Amniotic stem cell (primary cell): ENCODE data around the gene MTFR1L.
"Not testable (repeated sequence)": the region's sequence is repeated elsewhere in the genome, so short reads cannot be mapped to it uniquely, and the experiment has no call there.

ENCODE experiments used
- DNase-seq: peaks from one replicate; lab custom pipeline; 2025; lab: John Stamatoyannopoulos, UW

The MTFR1L gene

DNA sequence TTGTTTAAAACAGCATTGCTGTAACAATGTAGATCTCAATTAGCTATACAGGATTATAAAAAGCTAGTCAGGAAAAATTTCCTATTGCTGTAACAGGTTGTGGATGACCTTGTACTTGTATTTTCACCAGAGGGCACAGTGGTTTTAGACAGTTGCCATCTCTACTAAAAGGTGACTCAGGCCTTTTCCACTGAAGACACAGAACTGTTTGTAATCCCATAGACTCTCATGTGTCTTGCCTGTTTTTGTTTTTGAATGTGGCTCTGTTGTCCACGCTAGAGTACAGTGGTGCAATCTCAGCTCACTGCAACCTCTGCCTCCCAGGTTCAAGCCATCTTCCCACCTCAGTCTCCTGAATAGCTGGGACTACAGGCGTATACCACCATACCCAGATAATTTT is 5.9 kb downstream of the MTFR1L start:
- no peak for DNase-seq

DNA sequence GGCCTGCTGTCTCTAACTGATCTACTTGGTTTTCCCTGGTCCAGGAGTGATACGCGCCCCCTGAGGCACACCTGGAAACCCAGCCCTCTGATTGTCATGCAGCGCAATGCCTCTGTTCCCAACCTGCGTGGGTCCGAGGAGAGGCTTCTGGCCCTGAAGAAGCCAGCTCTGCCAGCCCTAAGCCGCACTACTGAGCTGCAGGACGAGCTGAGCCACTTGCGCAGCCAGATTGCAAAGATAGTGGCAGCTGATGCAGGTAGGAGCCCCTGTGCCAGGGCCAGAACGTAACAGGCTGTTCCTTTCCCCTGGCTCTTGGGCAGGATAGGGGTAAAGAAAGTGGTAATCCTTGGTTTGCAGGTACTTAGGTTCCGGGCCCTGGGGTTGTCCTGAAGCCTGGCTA is 6.8 kb downstream of the MTFR1L start:
- no peak for DNase-seq

DNA sequence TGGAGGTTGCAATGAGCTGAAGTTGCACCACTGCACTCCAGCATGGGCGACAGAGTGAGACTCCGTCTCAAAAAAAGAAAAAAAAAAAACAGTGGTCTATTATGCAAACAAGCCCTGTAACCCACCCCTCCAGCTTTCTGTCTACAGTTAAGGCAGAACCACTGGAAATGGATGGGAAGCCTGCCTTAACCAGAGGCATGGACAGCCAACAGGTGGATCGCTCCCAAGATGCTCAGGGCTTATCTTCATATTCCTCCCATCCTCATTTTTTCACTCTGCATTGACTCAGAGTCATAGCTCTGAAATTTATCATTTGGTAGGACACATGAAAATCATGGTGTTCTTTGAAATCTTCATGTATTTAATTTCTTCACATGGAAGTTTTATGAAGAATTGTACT is 8.7 kb downstream of the MTFR1L start:
- no peak for DNase-seq

DNA sequence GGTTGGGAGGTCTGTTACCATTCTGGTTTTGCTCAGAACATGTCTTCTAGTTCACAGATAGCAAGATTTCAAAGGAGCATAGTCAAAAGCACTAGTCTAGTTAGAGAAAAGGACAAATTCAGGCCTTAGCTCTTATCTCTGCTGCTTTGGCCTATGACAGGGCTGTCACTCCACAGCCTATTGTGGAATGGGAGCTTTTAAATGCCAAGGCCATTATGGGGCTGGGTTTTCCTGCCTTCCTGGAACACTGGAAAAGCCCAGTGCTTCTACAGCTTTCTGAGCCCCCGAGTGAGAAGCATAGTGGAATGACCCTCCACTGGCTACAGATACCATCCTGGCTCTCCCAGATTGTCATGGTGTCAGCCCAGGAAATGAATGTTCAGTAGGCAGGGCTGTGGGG is 9.3 kb downstream of the MTFR1L start:
- DNase-seq: no peak

DNA sequence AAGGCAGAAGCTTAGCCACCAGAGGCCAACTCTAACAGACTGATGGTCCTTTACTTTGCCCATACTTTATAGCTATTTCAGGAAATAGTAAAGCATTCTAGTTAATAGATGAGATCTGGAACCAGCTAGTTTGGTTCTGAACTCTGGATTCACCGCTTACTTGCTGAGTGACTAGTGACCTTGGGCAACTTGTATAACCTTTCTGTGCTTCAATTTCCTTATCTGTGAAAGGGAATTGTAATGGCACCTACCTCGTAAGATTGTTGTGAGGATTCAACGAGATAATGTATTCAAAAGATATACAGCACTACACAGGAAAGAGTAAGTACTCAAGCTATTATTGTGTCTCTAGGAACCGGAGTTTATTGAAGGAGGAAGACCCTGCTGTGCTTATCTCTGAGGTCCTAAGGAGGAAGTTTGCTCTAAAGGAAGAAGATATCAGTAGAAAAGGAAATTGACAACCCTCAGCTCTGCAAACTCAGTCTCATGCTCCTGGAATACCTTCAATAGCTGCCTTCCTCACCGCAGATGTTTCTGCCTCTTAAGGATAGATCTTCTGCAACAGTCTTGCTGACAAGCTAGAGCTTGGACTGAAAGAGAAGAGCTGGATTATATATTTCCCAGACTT is 11.9 kb downstream of the MTFR1L start:
- no peak for DNase-seq

DNA sequence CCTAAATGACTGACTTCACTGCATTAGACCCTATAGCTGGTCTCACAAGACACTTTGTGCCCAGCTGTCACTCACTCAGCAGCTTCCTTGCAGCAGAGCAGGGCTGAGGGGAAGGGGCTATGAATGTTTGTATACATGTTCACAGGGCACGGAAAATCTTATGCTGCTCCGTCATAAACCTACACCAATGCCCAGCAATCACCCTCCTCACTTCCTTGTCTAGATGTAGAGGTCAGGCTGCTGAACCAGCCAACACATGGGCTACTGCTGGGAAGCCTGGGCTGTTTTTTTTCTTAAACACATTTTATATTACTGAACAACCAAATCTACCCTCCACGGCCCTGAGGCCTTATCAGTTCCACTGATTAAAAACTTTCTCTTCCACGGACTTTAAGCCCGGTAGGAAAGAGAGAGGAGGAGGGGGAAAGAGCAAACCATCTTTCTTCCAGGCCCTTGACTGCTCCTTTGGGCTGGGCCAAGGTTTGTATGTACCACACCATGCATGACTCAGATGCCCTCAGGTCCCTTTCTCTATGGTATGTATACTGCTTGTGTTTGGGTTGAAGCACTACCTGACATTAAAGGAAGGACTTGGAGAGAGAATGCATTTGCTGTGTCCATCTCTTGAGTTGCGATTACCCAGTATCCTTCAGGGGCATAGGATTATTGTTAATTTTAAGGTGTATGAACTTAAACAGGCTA is 12.7 kb downstream of the MTFR1L start:
- DNase-seq: no peak

DNA sequence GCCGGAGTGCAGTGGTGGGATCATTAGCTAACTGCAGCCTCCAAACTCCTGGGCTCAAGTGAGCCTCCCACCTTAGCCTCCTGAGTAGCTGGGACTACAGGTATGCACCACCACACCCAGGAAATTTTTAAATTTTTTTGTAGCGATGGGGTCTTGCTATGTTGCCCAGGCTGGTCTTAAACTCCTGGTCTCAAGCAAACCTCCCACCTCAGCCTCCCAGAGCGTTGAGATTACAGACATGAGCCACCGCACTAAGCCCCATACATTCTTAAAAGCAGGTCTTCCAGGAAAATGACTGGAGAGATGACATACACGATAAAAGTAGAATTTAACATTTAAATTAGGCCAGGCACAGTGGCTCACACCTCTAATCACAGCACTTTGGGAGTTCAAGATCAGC is 13.4 kb downstream of the MTFR1L start:
- DNase-seq: no peak

DNA sequence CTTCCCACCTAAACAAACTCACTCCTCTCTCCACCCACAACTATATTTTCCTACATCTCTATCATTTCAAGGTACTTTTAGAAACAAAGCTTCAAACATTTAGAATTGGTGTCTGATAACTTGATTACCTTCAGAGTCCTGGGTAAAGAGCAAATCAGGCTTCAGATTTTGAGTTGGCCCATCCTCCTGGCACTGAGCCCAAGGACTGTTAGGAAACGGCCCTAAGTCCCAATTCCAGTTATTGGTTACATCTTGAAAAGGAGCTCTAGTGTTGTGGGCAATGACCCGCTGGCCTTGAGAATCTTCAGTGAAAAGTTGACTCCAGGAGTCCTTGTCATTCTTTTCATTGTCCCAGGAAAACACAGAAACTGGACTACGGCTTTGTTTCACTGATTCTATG is 15.1 kb downstream of the MTFR1L start:
- no peak for DNase-seq

DNA sequence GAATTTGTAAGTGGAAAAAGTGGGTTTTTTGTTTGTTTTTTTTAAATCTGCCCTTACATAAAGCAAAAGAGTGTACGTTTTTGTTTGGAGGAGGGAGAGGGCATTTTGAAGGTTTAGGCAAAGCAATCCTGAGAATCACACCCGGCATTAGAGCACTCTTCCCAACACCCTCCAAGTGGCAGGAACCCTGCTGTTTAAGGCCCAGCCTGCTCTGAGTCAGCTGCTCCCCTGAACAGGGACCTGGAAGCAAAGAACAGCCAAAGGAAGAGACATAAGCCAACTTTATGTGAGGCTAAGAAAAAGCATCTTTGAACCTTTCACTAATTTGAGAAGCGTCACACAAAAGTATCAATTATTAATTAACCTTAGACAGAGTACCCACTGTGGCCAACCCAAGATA is 16.9 kb downstream of the MTFR1L start:
- no peak for DNase-seq

DNA sequence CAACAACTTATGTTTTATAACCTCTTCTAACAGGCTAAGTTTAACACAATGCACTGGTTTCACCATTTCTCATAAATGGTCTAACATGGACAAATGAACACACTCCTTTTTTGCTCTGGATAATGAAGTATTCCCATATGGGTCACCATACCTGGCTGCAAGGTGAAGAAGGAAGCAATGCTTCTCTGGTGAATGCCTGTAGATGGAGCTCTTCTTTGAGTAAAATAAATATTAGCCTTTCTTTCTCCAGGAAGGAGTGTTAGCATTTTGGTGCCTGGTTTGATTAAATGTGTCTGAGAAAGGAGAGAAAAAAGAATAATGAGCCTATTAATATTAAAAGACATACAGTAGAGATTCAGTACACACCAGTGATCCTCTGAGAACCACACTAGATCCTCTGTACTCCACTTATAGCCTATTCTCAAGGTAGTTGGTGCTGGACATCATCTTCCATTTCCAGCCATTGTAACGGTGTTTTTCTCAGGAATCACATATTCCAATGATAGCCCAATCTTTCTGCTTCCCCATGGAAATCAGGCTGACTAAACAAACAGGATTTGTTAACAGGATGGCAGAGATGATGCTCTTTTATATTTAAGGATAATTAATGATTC is 17.6 kb downstream of the MTFR1L start:
- DNase-seq: no peak

DNA sequence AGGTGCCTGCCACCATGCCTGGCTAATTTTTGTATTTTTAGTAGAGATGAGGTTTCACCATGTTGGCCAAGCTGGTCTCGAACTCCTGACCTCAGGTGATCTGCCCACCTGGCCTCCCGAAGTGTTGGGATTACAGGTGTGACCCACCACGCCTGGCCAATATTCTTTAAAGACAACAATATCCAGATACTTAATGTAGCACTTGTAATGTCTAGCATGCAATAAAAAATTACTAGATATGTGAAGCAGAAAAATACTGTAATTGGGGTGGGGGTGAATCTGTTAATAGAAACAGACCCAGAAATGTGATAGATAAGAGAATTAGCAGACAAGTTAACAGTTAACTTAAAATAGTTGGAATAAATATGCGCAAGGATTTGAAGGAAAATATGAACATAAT is 20.1 kb downstream of the MTFR1L start:
- DNase-seq: not testable (repeated sequence)

DNA sequence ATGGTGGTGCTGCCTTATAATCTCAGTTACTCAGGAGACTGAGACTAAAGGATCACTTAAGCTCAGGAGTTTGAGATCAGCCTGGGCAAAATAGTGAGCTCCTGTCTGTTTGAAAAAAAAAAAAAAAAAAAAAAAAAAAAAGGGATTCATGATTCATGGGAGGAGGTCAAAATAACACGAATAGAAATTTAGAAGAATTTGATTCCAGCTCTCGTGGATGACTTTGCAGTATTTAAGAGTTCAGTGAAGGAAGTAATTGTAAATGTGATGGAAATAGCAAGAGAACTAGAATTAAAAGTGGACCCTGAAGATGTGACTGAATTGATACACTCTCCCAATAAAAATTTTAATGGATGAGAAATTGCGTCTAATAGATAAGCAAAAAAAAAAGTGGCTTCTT is 23.7 kb downstream of the MTFR1L start:
- no peak for DNase-seq

DNA sequence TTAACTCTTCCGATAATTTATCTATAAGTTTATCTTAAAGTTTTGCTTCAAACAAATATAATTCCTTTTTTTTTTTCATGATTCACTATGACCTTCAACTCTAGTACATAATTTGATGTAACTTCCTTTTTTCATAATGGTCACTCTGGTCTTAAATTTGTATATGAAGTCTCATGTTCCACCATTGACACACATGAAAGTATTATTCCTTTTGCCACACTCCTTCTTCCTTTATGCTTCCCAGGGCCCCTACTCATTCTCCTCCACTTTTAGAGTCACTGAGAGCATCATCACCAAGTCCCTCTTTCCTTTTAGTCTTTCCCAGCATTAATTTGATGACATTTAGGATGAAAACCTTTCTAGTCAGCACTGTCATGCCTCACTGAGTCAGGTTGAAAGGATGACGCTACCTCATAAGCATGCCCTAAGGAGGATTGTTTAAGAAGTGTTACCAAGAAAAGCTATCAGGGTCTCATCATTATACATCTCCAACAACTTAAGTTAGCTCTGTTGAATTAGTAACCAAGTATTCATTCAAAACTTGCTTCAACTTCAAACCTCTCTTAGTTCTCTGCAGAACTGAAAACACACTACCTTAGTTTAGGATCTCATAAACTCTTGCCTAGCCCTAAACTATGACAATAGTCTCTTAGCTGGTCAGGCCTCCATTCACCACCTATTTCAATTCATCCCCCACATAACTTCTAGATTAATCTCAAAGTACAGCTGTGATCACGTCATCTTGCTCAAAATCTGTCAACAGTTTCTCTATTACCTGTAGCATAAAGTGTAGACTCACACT is 25.0 kb downstream of the MTFR1L start:
- DNase-seq: no peak

DNA sequence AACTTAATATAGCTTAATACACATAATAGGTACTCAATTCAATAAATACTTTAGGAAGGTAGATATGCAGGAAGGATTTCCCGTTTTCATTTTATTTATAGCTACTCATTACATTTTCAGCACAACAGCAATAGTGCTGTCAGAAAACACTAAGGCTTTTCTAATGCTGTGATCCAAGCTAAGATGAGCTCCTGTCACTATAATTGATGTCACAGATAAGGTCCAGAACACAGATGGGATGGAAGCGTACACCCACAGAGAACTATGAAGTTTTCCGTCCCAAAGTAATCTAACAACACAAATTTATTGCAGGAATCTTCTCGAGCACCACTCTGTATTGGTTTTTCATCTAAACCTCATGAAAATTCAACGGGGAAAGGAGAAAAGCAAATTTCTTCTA is 25.9 kb downstream of the MTFR1L start:
- DNase-seq: no peak

DNA sequence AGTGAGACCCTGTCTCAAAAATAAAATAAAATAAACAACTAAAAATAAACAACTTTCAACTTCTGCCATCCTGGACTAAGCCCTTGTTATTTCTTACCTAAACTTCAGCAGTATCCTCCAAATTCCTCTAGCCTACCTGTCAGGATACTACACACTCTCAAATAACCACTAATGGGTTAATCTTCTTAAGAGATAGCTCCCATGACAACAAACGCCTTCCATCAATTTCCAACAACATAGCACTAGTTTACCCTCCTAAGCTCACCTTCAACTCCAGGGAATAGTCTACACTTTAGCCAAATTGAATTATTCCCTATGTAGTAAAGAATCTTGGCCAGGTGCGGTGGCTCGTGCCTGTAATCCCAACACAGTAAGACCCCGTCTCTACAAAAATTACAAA is 28.2 kb downstream of the MTFR1L start:
- no peak for DNase-seq

DNA sequence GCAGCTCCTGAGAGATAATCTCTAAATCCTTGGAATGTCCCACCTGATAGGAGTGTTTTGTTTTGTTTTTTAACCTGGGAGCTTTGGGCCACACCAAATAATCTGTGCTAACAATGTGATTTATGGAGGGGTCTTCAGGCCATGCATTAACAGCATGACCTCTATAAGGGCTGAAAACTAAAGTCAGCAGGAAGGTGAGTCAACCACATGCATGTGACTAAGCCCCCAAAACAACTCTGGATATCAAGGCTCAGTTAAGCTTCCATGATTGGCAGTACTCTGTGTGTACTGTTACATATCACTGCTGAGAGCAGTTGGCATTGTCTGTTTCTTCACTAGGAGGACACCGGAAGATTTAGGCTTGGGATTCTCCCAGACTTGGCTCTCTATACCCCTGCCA is 28.8 kb downstream of the MTFR1L start:
- DNase-seq: no peak

DNA sequence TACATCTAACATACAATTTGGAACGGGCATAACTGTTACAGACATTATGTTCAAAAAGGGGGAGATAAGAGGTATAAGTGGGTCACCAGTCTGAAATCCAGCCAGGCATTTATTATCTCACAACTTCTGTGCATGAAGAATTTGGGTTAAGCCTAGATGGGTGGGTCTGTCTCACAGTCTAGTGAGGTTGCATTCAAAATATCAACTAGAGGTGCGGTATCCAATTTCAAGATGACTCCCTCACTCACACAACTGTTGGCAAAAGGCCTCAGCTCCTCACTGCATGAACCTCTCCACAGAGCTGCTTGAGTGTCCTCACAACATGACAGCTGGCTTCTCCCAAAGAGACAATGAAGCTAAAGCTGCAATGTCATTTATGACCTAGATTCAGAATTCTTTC is 34.8 kb downstream of the MTFR1L start:
- DNase-seq: no peak

DNA sequence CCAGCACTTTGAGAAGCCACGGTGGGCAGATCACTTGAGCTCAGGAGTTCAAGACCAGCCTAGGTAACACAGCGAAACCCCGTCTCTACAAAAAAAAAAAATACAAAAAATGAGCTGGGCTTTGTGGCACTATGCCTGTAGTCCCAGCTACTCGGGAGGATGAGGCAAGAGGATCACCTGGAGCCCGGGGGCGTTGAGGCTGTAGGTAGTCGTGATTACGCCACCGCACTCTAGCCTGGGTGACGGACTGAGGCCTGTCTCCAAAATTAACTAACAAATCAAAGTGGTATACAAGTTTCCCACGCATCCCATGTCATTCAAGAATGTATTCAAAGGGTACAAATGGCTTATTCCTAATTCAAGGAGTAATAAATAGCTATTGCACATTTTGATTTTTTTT is 37.1 kb downstream of the MTFR1L start:
- DNase-seq: no peak

DNA sequence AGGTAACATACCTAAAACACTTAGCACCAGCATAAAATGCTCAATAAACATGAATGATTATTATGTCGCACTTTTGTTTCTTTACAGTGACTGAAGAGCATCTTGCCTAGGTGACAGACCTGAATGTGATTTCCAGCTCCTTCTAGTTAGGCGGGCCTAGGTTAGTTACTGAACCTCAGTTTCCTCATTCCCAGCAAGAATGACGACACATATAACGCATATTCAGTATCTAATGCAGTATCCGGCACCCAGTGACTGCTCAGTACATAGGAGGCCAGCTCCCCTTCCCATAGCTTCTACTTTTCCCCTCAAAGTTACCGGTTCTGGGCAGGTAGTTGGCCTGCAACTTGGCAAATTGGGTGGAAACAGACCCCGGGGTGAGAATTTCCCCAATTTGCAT is 38.7 kb downstream of the MTFR1L start:
- DNase-seq: no peak

DNA sequence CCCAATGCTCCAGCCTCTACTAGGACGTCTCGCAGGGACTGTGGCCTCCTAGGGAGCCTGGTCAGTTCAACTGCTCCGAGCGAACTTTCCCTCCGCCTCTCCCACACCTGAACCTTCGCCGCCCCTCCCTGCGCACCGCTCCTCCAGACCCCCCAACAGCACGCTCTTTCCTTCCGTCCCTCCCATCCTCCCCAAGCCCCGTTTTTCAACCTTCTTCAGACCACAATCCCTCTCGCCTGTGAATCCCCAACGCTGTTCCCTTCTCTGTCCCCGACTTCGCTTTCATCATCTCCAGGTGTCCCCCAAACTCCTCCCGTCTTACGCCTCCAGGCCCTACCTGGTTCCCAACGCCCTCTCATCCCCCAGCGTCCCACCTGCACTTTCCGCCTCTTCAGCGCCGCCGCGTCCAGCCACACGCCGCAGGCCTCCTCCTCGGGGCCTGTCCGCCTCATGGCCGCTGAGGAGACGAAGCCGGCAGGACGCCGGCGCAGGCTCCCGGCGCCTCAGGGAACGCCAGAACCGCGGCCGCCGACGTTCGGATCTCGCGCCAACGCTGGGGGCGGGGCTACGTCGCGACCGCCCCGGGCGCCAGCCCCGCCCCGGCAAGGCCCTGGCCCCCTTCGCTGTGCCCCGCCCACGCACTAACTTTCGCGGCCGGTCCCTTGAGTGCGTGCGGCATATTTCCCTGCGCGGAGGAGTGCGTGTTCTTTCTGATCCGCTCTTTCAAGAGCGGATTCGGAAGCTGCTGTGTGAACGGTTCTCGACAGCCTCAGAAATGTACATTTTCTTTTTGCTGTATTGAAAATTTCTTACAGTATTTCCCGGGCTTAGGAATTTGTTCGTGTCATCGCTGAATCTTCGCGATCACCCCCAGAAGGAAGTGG is 39.4 kb downstream of the MTFR1L start, which contains the start of gene AUNIP:
TSS of gene AUNIP (minus strand) at position 552 of the 884 bp plus-strand sequence. CDS start at position 452, 100 bp downstream.
- peak; percentile 67 for DNase-seq
